Heart right ventricle (tissue), 16 donors: ENCODE measurements around the gene ZNF331. TPM values are rescaled to one million over a fixed set of nuclear protein-coding genes. Genes with fewer than 3 reads are reported as not detected.

Source experiments
- ATAC-seq, 8 donors: fragments of 200-7000 bp; cut with Tn5 transposase; one replicate each; pipeline ENCODE4 v1.9.1; 2020; ENCODE audit warnings: mild to moderate bottlenecking in 8 of 8, moderate library complexity in 8 of 8, moderate number of reproducible peaks in 1 of 8
- DNase-seq, 2 donors: peaks; one replicate each; pipeline ENCODE4 v3.0.0-alpha.2; 2020
- H3K27ac ChIP-seq, 10 donors: fragments of 200-600 bp; sonication (generic) in 2 of 10; one replicate each; pipeline versions ENCODE4 v1.5.0 to v1.8.0; 2020 to 2022; ENCODE audit warnings: mild to moderate bottlenecking in 3 of 10
- H3K27me3 ChIP-seq, 7 donors: fragments of 200-600 bp; one replicate each; pipeline ENCODE4 v1.8.0; 2021 to 2022; ENCODE audit warnings: mild to moderate bottlenecking in 2 of 7
- H3K36me3 ChIP-seq, 9 donors: fragments of 200-600 bp; sonication (generic) in 1 of 9; one replicate each; pipeline versions ENCODE4 v1.5.0 to v1.8.0; 2020 to 2022; ENCODE audit warnings: mild to moderate bottlenecking in 2 of 9
- H3K4me1 ChIP-seq, 9 donors: fragments of 200-600 bp; sonication (generic) in 1 of 9; one replicate each; pipeline versions ENCODE4 v1.5.0 to v1.8.0; 2020 to 2022; ENCODE audit warnings: mild to moderate bottlenecking in 4 of 9
- H3K4me3 ChIP-seq, 10 donors: fragments of 200-600 bp; sonication (generic) in 2 of 10; one replicate each; pipeline versions ENCODE4 v1.5.0 to v1.8.0; 2020 to 2022; ENCODE audit warnings: mild to moderate bottlenecking in 7 of 10, moderate library complexity in 2 of 10
- H3K9me3 ChIP-seq, 11 donors: fragments of 200-600 bp in 10 of 11; sonication (generic) in 2 of 11; one replicate each; pipeline versions ENCODE4 v1.5.0 to v1.8.0; 2013 to 2022; ENCODE audit warnings: mild to moderate bottlenecking in 2 of 11, control low read depth in 1 of 11, moderate library complexity in 1 of 11
- WGBS, 2 donors: extraction: QIAGEN DNeasy Blood & Tissue Kit; methylation state at CpG; one replicate each; pipeline ENCODE4 v1.1.7; 2013; ENCODE audit warnings: inconsistent platforms in 1 of 2; 5-methylcytosine and 5-hydroxymethylcytosine counted together
- intact Hi-C, 10 donors: fragments of 100-400 bp; cut with DNase I; formaldehyde crosslinking; loops; one replicate each; pipeline versions ENCODE4 v1.11.1 to v1.14.2; 2022
- polyA plus RNA-seq, 2 donors: library from polyadenylated mRNA; stranded (reverse); fragments of 200-250 nt; gene quantifications; one replicate each; pipeline ENCODE4 v1.2.3, GENCODE V29; 2013
- total RNA-seq, 10 donors: library from RNA; stranded (reverse); fragmentation: NEBNext Ultra II Directional in 3 of 10; extraction: Animal tissue kit (Norgen Biotek cat#: 25700) in 3 of 10; gene quantifications; one replicate each; pipeline versions ENCODE4 v1.2.1 to v1.2.4, GENCODE V29; 2021 to 2023
- TF ChIP-seq, protein P1 (sequence below), 9 donors: fragments of 200-600 bp; sonication (generic) in 2 of 9; IDR thresholded peaks; one replicate each; pipeline versions ENCODE4 v1.5.0 to v1.8.0; 2021 to 2022; ENCODE audit warnings: antibody characterized with exemption in 9 of 9, mild to moderate bottlenecking in 5 of 9, moderate library complexity in 1 of 9
- donor health status: Arrhythmogenic right ventricular cardiomyopathy.
- donor health status: ischemic (EF 13 %, LVEDD 7.1; RV severe dilation, severe dysfunction).
- donor health status: healthy with polysubstance abuse.
- donor health status: DM: no; HTN: yes; CAD: no.
- donor health status: DM: no; HTN: no; CAD: no.
- donor health status: ischemic (EF 25% LVEDD 6.9; RV normal size, moderate dysfunction).
- donor health status: ischemic (EF 25% LVEDD 5.7; RV mildly dilated, moderate dysfunction).
- donor health status: healthy.
- donor health status: DM: yes; HTN: yes; CAD: no.
- donor health status: Ischemic cardiomyopathy.
- donor health status: ischemic (EF 35%, LVEDD 5.7; RV mildly dilated, moderate dysfunction).
- donor health status: nonischemic (EF 11% LVEDD 7.7; RV severe dilation, severe dysfunction).
- donor health status: DM: yes; HTN: yes; CAD: no.
- donor health status: PGD.
- donor health status: ischemic (EF 29% LVEDD 5.4; RV normal size, mild dysfunction).
- donor health status: nonischemic (EF 23%, LVEDD 6.1; RV moderate dilation, normal function).

The ZNF331 gene
- total and polyA plus RNA-seq, 12 donors = 5.1 to 21.9 (median 14.4) TPM

DNA sequence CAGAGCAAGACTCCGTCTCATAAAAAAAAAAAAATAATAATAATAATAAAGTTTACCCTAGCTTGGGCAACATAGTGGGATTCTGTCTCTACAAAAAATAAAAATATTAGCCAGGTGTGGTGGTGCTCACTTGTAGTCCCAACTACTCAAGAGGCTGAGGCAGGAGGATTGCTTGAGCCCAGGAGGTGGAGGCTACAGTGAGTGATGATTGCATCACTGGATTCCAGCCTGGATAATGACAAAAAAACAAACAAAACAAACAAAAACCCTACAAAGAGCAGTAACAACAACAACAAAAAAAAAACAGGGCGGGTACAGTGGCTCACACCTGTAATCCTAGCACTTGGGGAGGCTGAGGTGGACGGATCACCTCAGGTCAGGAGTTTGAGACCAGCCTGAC lies 45.2 kb downstream of the ZNF331 start:
- no peak overlapping the region for H3K27ac ChIP-seq
- intact Hi-C loops = no loop called here
- ATAC-seq (no peak), DNase-seq (no peak)
- H3K4me3 ChIP-seq = no peak overlapping the region
- H3K27me3 ChIP-seq = no peaks in the 10 kb centered on the region
- peaks cover 0 to 43% (median under 1%) of the 10 kb centered on the region in 11 donors for H3K9me3 ChIP-seq
- 83 to 90% methylated on average over 3 of the region's 3 CpGs for WGBS, 2 donors
- peaks cover 0 to 27% (median 18%) of the 10 kb centered on the region in 9 donors for H3K36me3 ChIP-seq
- TF ChIP-seq, protein P1, sequence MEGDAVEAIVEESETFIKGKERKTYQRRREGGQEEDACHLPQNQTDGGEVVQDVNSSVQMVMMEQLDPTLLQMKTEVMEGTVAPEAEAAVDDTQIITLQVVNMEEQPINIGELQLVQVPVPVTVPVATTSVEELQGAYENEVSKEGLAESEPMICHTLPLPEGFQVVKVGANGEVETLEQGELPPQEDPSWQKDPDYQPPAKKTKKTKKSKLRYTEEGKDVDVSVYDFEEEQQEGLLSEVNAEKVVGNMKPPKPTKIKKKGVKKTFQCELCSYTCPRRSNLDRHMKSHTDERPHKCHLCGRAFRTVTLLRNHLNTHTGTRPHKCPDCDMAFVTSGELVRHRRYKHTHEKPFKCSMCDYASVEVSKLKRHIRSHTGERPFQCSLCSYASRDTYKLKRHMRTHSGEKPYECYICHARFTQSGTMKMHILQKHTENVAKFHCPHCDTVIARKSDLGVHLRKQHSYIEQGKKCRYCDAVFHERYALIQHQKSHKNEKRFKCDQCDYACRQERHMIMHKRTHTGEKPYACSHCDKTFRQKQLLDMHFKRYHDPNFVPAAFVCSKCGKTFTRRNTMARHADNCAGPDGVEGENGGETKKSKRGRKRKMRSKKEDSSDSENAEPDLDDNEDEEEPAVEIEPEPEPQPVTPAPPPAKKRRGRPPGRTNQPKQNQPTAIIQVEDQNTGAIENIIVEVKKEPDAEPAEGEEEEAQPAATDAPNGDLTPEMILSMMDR (IDR thresholded peaks at IDR 0.05) = no peak
- no peaks in the 10 kb centered on the region for H3K4me1 ChIP-seq

DNA sequence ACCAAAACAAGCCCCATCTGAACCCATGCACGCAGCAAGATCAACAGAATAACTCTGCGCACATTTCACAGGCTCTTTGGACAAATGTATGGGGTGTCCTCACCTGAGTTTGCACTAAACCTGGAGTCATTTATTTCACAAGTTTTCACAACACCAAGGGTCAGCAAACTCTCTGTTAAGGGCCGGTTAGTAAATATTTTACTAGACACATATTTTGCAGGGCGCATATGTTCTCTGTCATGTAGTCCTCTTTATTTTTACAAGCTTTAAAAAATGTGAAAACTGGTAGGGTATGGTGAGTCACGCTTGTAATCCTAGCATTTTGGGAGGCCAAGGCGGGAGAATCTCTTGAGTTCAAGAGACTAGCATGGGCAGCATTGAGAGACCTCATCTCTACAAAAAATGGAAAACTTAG lies 48.3 kb downstream of the ZNF331 start:
- ATAC-seq = no peak
- 94 to 95% methylated on average over 6 of the region's 6 CpGs for WGBS, 2 donors

DNA sequence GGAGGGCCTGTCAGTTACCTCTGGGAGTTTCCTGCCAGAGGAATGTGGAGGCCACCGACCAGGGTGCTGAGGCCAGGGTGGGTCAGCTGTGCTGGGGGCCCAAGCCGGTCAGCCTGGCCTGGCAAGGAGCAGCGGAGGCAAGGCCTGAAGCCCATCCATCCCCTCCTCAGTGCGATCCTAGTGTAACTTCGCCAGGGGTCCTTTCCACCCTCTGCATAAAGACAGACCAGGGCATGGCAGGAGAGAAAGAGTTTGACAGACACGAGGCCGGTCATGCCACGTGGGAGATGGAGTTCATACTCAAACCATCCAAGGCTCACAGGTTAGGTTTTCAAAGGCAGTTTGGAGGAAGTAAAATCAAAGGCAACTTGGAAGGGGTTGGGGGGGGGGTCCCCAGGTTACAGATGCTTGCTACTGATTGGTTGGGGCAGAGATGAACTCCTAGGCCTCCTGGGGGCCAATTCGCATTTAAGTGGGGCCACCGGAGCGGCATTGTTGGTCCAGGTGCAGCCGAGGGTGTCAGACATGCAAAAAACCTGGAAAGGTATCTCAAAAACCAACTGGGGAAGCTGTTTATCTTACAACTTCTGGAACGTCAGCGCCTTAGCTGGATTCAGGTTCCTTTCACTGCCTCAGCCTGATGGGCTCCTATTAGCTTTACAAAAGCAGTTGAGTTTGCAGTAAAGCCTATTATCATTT lies 57.0 kb downstream of the ZNF331 start:
- Histone ChIP-seq H3K27me3 (peaks cover 0 to 8% (median 0%) of the 10 kb centered on the region in 7 donors), H3K4me3 (no peak overlapping the region), H3K36me3 (no peaks in the 10 kb centered on the region), H3K4me1 (peaks cover 0 to 5% (median 0%) of the 10 kb centered on the region in 9 donors), H3K9me3 (no peaks in the 10 kb centered on the region), H3K27ac (no peak overlapping the region)
- TF ChIP-seq, protein P1 (IDR thresholded peaks at IDR 0.05) = no peak
- intact Hi-C loops = loop anchor here in 6 of 10 donors (5.0 to 10.0 kb wide), 2 partner anchors 150 to 152 kb away; no protein-coding TSS in a partner anchor
- ATAC-seq (no peak), DNase-seq (no peak)
- 51 to 54% methylated on average over 14 of the region's 14 CpGs for WGBS, 2 donors

More for the DNA sequence above, 48.3 kb downstream of the ZNF331 start:
- Histone ChIP-seq H3K9me3 (peaks cover 0 to 12% (median 0%) of the 10 kb centered on the region in 11 donors), H3K27ac (no peak overlapping the region), H3K4me3 (no peak overlapping the region), H3K4me1 (no peaks in the 10 kb centered on the region), H3K27me3 (no peaks in the 10 kb centered on the region), H3K36me3 (no peaks in the 10 kb centered on the region)
- DNase-seq = no peak
- intact Hi-C loops = no loop called here
- TF ChIP-seq, protein P1 (IDR thresholded peaks at IDR 0.05) = no peak

DNA sequence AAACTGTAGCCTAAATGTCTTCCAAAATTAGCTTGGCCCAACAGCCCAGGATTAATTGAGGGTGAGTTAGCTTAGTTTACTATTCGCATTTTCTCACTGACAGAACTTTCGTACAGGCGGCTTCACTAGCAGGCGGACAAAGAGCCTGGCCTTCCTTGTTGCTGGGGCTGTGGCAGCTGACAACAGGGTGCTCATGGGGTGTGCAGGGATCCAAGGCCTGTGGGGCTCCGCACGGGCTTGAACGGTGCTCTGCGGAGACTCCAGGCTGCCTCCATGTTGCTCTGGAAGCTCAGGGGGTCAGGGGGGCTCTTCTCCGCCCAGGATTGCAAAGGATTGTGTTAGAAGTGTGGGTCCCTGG lies 57.5 kb downstream of the ZNF331 start:
- intact Hi-C loops = loop anchor here in 4 of 10 donors (10.0 kb wide), 1 partner anchor 149 kb away; no protein-coding TSS in a partner anchor

More for the DNA sequence above, 57.5 kb downstream of the ZNF331 start:
- ATAC-seq (no peak), DNase-seq (no peak)
- Histone ChIP-seq H3K27ac (no peak overlapping the region), H3K4me1 (peaks cover 0 to 5% (median 0%) of the 10 kb centered on the region in 9 donors), H3K36me3 (no peaks in the 10 kb centered on the region), H3K9me3 (no peaks in the 10 kb centered on the region), H3K4me3 (no peak overlapping the region), H3K27me3 (peaks cover 0 to 8% (median 0%) of the 10 kb centered on the region in 7 donors)
- TF ChIP-seq, protein P1 (IDR thresholded peaks at IDR 0.05) = no peak
- 61 to 77% methylated on average over 9 of the region's 9 CpGs for WGBS, 2 donors
